ENCODE data around the gene RABGAP1L. TPM values are rescaled to one million over a fixed set of nuclear protein-coding genes. Genes with fewer than 3 reads are reported as not detected.
"Not testable (repeated sequence)": the region's sequence is repeated elsewhere in the genome, so short reads cannot be mapped to it uniquely, and the experiment has no call there.

Gene RABGAP1L
- total RNA-seq, 1 donor: 29.8 TPM

DNA sequence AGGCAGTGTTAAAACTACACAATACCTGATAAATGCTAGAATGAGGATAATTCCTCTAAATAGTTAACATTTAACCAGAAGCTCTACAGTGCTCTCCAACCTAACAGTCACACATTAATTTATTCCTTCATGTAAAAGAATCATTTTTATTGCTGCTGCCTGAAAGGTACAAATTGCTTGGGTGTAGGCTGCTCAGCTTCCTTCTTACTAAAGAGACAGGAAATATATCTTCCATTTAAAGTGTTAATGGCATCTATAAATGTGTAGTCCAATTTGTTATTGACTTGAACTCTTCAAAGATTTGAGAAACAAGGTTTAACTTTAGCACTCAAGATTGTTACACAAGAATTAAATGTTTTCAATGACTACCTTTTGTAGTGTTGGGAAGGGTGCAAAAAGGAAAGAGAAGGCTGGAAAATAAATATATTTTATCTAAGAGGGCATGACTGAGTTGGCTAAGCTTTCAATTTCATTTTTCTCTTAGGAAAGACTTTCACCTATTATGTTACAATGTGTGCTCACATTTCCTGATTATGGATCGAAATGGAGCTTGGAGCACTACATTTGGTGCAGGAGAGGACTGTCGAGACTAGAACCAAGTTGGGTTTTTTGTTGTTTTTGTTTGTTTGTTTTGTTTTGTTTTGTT, 734.9 kb downstream of the RABGAP1L start:
- no peak overlapping the region for H3K4me3 ChIP-seq (ENCODE audit: low read depth, low read length)
- TF ChIP-seq, protein P1, sequence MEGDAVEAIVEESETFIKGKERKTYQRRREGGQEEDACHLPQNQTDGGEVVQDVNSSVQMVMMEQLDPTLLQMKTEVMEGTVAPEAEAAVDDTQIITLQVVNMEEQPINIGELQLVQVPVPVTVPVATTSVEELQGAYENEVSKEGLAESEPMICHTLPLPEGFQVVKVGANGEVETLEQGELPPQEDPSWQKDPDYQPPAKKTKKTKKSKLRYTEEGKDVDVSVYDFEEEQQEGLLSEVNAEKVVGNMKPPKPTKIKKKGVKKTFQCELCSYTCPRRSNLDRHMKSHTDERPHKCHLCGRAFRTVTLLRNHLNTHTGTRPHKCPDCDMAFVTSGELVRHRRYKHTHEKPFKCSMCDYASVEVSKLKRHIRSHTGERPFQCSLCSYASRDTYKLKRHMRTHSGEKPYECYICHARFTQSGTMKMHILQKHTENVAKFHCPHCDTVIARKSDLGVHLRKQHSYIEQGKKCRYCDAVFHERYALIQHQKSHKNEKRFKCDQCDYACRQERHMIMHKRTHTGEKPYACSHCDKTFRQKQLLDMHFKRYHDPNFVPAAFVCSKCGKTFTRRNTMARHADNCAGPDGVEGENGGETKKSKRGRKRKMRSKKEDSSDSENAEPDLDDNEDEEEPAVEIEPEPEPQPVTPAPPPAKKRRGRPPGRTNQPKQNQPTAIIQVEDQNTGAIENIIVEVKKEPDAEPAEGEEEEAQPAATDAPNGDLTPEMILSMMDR (IDR thresholded peaks at IDR 0.05; ENCODE audit: insufficient read depth, low read depth, low read length): no peak
- no peak for DNase-seq (ENCODE audit: low read depth)

DNA sequence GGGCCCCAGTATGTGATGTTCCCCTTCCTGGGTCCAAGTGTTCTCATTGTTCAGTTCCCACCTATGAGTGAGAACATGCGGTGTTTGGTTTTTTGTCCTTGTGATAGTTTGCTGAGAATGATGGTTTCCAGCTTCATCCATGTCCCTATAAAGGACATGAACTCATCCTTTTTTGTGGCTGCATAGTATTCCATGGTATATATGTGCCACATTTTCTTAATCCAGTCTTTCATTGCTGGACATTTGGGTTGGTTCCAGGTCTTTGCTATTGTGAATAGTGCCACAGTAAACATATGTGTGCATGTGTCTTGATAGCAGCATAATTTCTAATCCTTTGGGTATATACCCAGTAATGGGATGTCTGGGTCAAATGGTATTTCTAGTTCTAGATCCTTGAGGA, 736.3 kb downstream of the RABGAP1L start:
- not testable (repeated sequence) for H3K4me3 ChIP-seq (ENCODE audit: low read depth, low read length); DNase-seq (ENCODE audit: low read depth)

DNA sequence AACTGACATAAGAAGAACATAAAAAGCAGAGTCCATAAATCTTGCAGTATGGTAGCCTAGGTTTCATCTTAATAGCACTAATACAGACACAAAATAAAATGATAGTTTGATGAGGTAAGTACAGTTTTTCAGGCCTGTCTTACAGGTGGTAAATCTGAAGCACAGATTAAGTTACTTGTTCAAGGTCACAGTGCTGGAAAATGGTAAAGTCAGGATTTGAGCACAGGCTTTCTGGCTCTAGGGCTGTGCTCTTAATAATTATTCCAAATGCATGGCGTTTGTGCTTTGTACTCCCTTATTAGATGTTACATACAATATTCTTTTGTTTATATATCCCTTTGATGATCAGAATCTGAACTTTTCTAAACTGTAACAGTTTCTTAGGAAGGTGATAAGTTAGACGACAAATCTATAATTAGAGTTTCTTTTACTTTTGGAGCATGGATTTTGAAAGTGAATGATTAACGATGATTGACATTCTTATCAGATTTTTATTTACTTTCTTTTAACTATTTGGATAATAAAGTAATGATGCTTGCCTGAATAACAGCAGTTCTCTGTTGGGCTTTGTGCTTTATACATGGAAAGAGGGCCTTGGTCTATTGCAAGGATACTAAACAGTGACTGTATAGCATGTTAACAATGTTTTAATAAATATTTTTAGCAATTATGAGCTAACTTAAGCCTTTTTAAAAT, 738.9 kb downstream of the RABGAP1L start:
- TF ChIP-seq, protein P1 (IDR thresholded peaks at IDR 0.05; ENCODE audit: insufficient read depth, low read depth, low read length): no peak
- no peak for DNase-seq (ENCODE audit: low read depth)
- no peak overlapping the region for H3K4me3 ChIP-seq (ENCODE audit: low read depth, low read length)

DNA sequence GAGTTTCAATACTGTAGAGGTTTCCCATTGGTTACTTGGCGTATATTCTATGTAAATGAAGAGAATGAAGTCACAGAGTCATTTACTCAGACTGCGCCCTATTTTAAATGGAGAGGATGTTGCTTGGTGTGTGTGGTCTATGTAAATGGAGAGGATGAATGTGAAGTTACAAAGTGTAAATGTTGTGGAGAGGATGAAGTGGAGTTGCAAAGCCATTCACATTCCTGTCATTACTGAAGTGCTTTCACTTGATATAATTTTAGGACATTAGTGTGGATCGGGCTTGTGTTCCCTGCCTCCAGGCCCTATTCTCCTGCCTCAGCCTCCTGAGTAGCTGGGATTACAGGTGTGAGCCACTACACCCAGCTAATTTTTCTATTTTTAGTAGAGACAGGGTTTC, 741.0 kb downstream of the RABGAP1L start:
- TF ChIP-seq, protein P1 (IDR thresholded peaks at IDR 0.05; ENCODE audit: insufficient read depth, low read depth, low read length): no peak
- no peak overlapping the region for H3K4me3 ChIP-seq (ENCODE audit: low read depth, low read length)
- DNase-seq (ENCODE audit: low read depth): no peak

DNA sequence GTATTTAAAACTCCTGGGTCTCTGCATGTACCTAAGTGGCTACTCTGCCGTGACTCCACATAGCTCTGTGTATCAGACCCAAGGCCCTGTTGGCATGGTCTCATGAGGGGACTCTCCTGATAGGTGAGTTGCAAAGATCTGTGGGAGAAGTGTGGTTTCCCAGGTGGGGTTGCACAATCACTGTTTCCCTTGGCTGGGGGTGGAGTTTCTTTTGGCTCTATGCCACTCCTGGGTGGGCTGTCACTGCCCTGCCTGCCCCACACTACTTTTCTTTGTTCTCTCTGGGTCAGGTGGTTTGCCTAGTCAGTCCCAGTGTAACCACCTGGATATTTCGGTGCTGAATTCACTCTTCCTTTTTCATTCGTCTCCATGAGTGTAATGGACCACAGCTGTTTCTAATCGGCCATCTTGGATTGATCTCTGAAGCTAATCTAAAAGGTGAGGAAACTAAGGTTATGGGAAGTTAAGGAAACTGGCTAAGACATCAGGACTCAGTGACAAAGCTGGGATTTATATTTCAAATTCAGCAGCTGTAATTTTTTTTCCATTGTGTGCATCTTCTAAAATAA, 743.3 kb downstream of the RABGAP1L start:
- TF ChIP-seq, protein P1 (IDR thresholded peaks at IDR 0.05; ENCODE audit: insufficient read depth, low read depth, low read length): no peak
- DNase-seq (ENCODE audit: low read depth): no peak
- H3K4me3 ChIP-seq (ENCODE audit: low read depth, low read length): no peak overlapping the region

DNA sequence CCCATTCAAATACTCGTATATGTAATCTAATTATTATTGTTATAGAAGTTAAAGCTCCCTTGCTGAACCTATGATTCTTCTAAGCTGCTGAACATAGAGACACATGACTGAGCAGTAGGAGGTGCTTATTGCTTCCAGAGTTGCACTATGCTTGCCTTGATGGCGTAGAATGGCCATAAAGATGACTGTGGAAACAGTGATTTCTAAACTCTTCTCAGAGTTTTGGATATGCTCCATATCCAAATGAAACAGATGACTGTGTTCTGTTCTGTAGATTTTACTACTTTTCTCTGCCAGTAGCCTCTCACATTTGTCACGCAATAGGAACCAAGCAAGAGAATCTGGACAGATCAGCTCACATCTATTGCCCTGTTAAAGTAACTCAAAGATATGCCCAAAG, 752.3 kb downstream of the RABGAP1L start:
- peak; percentile 14 for DNase-seq (ENCODE audit: low read depth)
- no peak overlapping the region for H3K4me3 ChIP-seq (ENCODE audit: low read depth, low read length)
- TF ChIP-seq, protein P1 (IDR thresholded peaks at IDR 0.05; ENCODE audit: insufficient read depth, low read depth, low read length): no peak

DNA sequence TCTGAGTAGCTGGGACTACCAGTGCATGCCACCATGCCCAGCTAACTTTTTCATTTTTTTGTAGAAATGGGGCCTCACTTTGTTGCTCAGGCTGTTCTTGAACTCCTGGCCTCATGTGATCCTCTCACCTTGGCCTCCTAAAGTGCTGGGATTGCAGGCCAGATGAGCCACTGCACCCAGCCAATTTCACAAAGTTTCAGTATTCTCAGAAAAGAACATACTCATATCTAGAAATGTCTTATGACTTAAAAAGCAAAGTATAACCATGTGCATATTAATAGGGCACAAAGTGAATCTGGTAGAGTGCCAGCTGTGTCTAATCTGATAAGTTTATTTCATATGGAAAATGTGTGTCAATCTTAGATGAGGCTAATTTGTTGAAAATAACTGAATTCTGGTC, 752.9 kb downstream of the RABGAP1L start:
- no peak for DNase-seq (ENCODE audit: low read depth)
- H3K4me3 ChIP-seq (ENCODE audit: low read depth, low read length): no peak overlapping the region
- TF ChIP-seq, protein P1 (IDR thresholded peaks at IDR 0.05; ENCODE audit: insufficient read depth, low read depth, low read length): no peak
